ENCODE data around the gene GEMIN7. TPM values are rescaled to one million over a fixed set of nuclear protein-coding genes. Genes with fewer than 3 reads are reported as not detected.

The GEMIN7 gene
- total and polyA plus RNA-seq, 12 donors, result 4.0 to 29.0 (median 16.3) TPM

- intact Hi-C loops (cut with DNase I), result loop anchor here in 1 of 2 donors (5.0 kb wide), 1 partner anchor 33 kb away; the partner anchor contains the start of gene PPP1R37
- 91 to 100% (median 93%) methylated on average over 2 to 9 of the region's 9 CpGs for WGBS, 4 donors
- TF ChIP-seq POLR2A (IDR thresholded peaks at IDR 0.05) (no peak), CTCF (IDR thresholded peaks at IDR 0.05) (no peak)
- H3K4me3 ChIP-seq, result no peak overlapping the region
- no peaks in the 10 kb centered on the region for H3K36me3 ChIP-seq (replicated peaks in 1 of 2)
- H3K9me3 ChIP-seq (replicated peaks in 1 of 3), result no peaks in the 10 kb centered on the region
- H3K27ac ChIP-seq, result no peak overlapping the region
- peaks cover 0 to 41% of the 10 kb centered on the region in 2 donors for H3K4me1 ChIP-seq (replicated peaks in 1 of 2)
- H3K27me3 ChIP-seq, result no peaks in the 10 kb centered on the region
- no peak for DNase-seq
Observed at GRCh38 chr19:45125360-45125759, 46.3 kb downstream of the GEMIN7 start.

GRCh38 chr19:45125975-45126493 is 47.0 kb downstream of the GEMIN7 start:
- peak; percentile 57 to 76 (median 71) for TF ChIP-seq CTCF (IDR thresholded peaks at IDR 0.05)
- TF ChIP-seq POLR2A (IDR thresholded peaks at IDR 0.05), result no peak
- WGBS, 4 donors, result 20 to 84% (median 60%) methylated on average over 4 to 12 of the region's 12 CpGs
- peak; percentile 72 to 86 (median 84) for DNase-seq
- peaks cover 0 to 35% of the 10 kb centered on the region in 2 donors for H3K4me1 ChIP-seq (replicated peaks in 1 of 2)
- H3K27me3 ChIP-seq, result no peaks in the 10 kb centered on the region
- intact Hi-C loops (cut with DNase I), result loop anchor here in 1 of 2 donors (5.0 kb wide), 1 partner anchor 34 kb away; the partner anchor contains the start of gene PPP1R37
- H3K27ac ChIP-seq, result peak overlapping the region in 3 of 5 donors; percentile 32 to 50 (median 43)
- no peaks in the 10 kb centered on the region for H3K36me3 ChIP-seq (replicated peaks in 1 of 2)
- H3K9me3 ChIP-seq (replicated peaks in 1 of 3), result no peaks in the 10 kb centered on the region
- no peak overlapping the region for H3K4me3 ChIP-seq

- WGBS, 4 donors, result 61 to 68% (median 65%) methylated on average over 7 of the region's 7 CpGs
- Histone ChIP-seq H3K27ac (peak overlapping the region in 2 of 5 donors; percentile 32 to 50), H3K27me3 (no peaks in the 10 kb centered on the region), H3K4me3 (no peak overlapping the region), H3K4me1 (replicated peaks in 1 of 2) (peaks cover 0 to 31% of the 10 kb centered on the region in 2 donors), H3K9me3 (replicated peaks in 1 of 3) (no peaks in the 10 kb centered on the region), H3K36me3 (replicated peaks in 1 of 2) (no peaks in the 10 kb centered on the region)
- TF ChIP-seq POLR2A (IDR thresholded peaks at IDR 0.05), result no peak
- no peak for TF ChIP-seq CTCF (IDR thresholded peaks at IDR 0.05)
- no peak for DNase-seq
- intact Hi-C loops (cut with DNase I), result loop anchor here in 1 of 2 donors (5.0 kb wide), 1 partner anchor 34 kb away; the partner anchor contains the start of gene PPP1R37
Observed at GRCh38 chr19:45126654-45127053, 47.6 kb downstream of the GEMIN7 start.

GRCh38 chr19:45128146-45128545 is 49.1 kb downstream of the GEMIN7 start:
- 87 to 92% (median 90%) methylated on average over 5 of the region's 5 CpGs for WGBS, 4 donors
- TF ChIP-seq CTCF (IDR thresholded peaks at IDR 0.05), result no peak
- TF ChIP-seq POLR2A (IDR thresholded peaks at IDR 0.05), result no peak

More at GRCh38 chr19:45128146-45128545, 49.1 kb downstream of the GEMIN7 start:
- no peaks in the 10 kb centered on the region for H3K27me3 ChIP-seq
- intact Hi-C loops (cut with DNase I), result loop anchor here in 1 of 2 donors (5.0 kb wide), 1 partner anchor 36 kb away; the partner anchor contains the start of gene PPP1R37
- peaks cover 0 to 22% of the 10 kb centered on the region in 2 donors for H3K4me1 ChIP-seq (replicated peaks in 1 of 2)
- H3K9me3 ChIP-seq (replicated peaks in 1 of 3), result no peaks in the 10 kb centered on the region
- no peak overlapping the region for H3K4me3 ChIP-seq
- H3K36me3 ChIP-seq (replicated peaks in 1 of 2), result no peaks in the 10 kb centered on the region
- H3K27ac ChIP-seq, result peak overlapping the region in 2 of 5 donors; percentile 56
- no peak for DNase-seq

All from adrenal gland (tissue), 12 donors.